WTC11 (cell line): Measurements from ENCODE around the gene HOXA9. TPM values are rescaled to one million over a fixed set of nuclear protein-coding genes. Genes with fewer than 3 reads are reported as not detected.

Experiments used
- ATAC-seq: fragments of 200-7000 bp; cut with Tn5 transposase; 2 replicates; pipeline ENCODE4 v1.10.0; 2021; ENCODE audit warnings: mild to moderate bottlenecking, moderate library complexity
- CTCF ChIA-PET: fragments of 300-600 bp; sonication (Branson Sonifier 250); formaldehyde crosslinking; loops from one replicate; lab custom pipeline; 2021; ENCODE audit warnings: antibody characterized with exemption; lab: Charles Lee
- POLR2A ChIA-PET: fragments of 350-600 bp; sonication (Branson Sonifier 250); formaldehyde crosslinking; loops from one replicate; lab custom pipeline; 2021; ENCODE audit warnings: antibody characterized with exemption; lab: Charles Lee
- DNase-seq: peaks from one replicate; pipeline ENCODE4 v3.0.0; 2021; ENCODE audit warnings: low spot score
- H3K27ac Mint-ChIP-seq: 2 replicates; pipeline ENCODE4 v1.8.0; 2021; ENCODE audit warnings: mixed read lengths
- H3K27me3 Mint-ChIP-seq: 2 replicates; pipeline ENCODE4 v1.8.0; 2021; ENCODE audit warnings: low read depth, mild to moderate bottlenecking, moderate library complexity, mixed read lengths
- H3K36me3 Mint-ChIP-seq: 2 replicates; pipeline ENCODE4 v1.8.0; 2021; ENCODE audit warnings: mixed read lengths
- H3K4me1 Mint-ChIP-seq: 2 replicates; pipeline ENCODE4 v1.8.0; 2022; ENCODE audit warnings: mixed read lengths
- H3K4me3 Mint-ChIP-seq: 2 replicates; pipeline ENCODE4 v1.8.0; 2021; ENCODE audit warnings: mild to moderate bottlenecking, moderate library complexity, mixed read lengths
- H3K9me3 Mint-ChIP-seq: 2 replicates; pipeline ENCODE4 v1.8.0; 2021; ENCODE audit warnings: mixed read lengths
- AFF4 ChIP-seq: sonication (generic); formaldehyde crosslinking; IDR thresholded peaks from 2 replicates; pipeline ENCODE4 v1.8.1; 2023; ENCODE audit warnings: mild to moderate bottlenecking, missing genetic modification reagents, borderline replicate concordance
- ARID4B ChIP-seq: sonication (generic); formaldehyde crosslinking; IDR thresholded peaks from 2 replicates; pipeline ENCODE4 v1.8.0; 2023; ENCODE audit warnings: missing genetic modification reagents, mild to moderate bottlenecking, borderline replicate concordance
- ATF1 ChIP-seq: sonication (generic); formaldehyde crosslinking; IDR thresholded peaks from 2 replicates; pipeline ENCODE4 v1.8.1; 2023; ENCODE audit warnings: mild to moderate bottlenecking, moderate library complexity, missing genetic modification reagents
- CBFB ChIP-seq: sonication (generic); formaldehyde crosslinking; IDR thresholded peaks from 2 replicates; pipeline ENCODE4 v1.8.1; 2022; ENCODE audit warnings: mild to moderate bottlenecking, low read depth, missing genetic modification reagents
- CREB1 ChIP-seq: sonication (generic); formaldehyde crosslinking; IDR thresholded peaks from 2 replicates; pipeline ENCODE4 v1.8.0; 2023; ENCODE audit warnings: mild to moderate bottlenecking, missing genetic modification reagents
- CREM ChIP-seq: sonication (generic); formaldehyde crosslinking; IDR thresholded peaks from 2 replicates; pipeline ENCODE4 v1.8.1; 2022; ENCODE audit warnings: mild to moderate bottlenecking, missing genetic modification reagents, moderate library complexity
- ELF4 ChIP-seq: sonication (generic); formaldehyde crosslinking; IDR thresholded peaks from 2 replicates; pipeline ENCODE4 v1.8.1; 2022; ENCODE audit warnings: low read depth, mild to moderate bottlenecking, moderate library complexity, missing genetic modification reagents
- ETV6 ChIP-seq: sonication (generic); formaldehyde crosslinking; IDR thresholded peaks from 2 replicates; pipeline ENCODE4 v1.8.1; 2022; ENCODE audit warnings: mild to moderate bottlenecking, missing genetic modification reagents
- NFATC4 ChIP-seq: fragments of 250-450 bp; sonication (Bioruptor Pico); IDR thresholded peaks from 2 replicates; pipeline ENCODE4 v1.9.0; 2021; ENCODE audit warnings: mild to moderate bottlenecking
- NR3C1 ChIP-seq: sonication (generic); formaldehyde crosslinking; conservative IDR thresholded peaks from 2 replicates; pipeline ENCODE4 v1.8.1; 2023; ENCODE audit warnings: low read depth, mild to moderate bottlenecking, missing genetic modification reagents
- PRDM15 ChIP-seq: sonication (generic); formaldehyde crosslinking; IDR thresholded peaks from 2 replicates; pipeline ENCODE4 v1.8.0; 2022; ENCODE audit warnings: missing genetic modification reagents
- PREB ChIP-seq: sonication (generic); formaldehyde crosslinking; IDR thresholded peaks from 2 replicates; pipeline ENCODE4 v1.8.1; 2022; ENCODE audit warnings: mild to moderate bottlenecking, missing genetic modification reagents, moderate library complexity, borderline replicate concordance
- SMAD3 ChIP-seq: sonication (generic); formaldehyde crosslinking; IDR thresholded peaks from 2 replicates; pipeline ENCODE4 v1.8.0; 2022; ENCODE audit warnings: missing genetic modification reagents, mild to moderate bottlenecking, borderline replicate concordance
- SMAD4 ChIP-seq: sonication (generic); formaldehyde crosslinking; IDR thresholded peaks from 2 replicates; pipeline ENCODE4 v1.8.0; 2022; ENCODE audit warnings: mild to moderate bottlenecking, missing genetic modification reagents
- ZMAT4 ChIP-seq: fragments of 250-450 bp; sonication (Bioruptor Pico); IDR thresholded peaks from 2 replicates; pipeline ENCODE4 v1.9.0; 2021; ENCODE audit warnings: mild to moderate bottlenecking
- ZNF121 ChIP-seq: sonication (generic); formaldehyde crosslinking; IDR thresholded peaks from 2 replicates; pipeline ENCODE4 v1.8.0; 2023; ENCODE audit warnings: missing genetic modification reagents
- ZNF396 ChIP-seq: fragments of 250-450 bp; sonication (Bioruptor Pico); IDR thresholded peaks from 2 replicates; pipeline ENCODE4 v1.8.0; 2021; ENCODE audit warnings: mild to moderate bottlenecking, moderate library complexity, borderline replicate concordance
- ZNF423 ChIP-seq: fragments of 250-450 bp; sonication (Bioruptor Pico); IDR thresholded peaks from 2 replicates; pipeline ENCODE4 v2.1.2; 2022; ENCODE audit warnings: mild to moderate bottlenecking, moderate library complexity
- total RNA-seq: library from RNA; stranded (reverse); gene quantifications from 3 replicates; pipeline ENCODE4 v1.2.3, GENCODE V29; 2021

HOXA9 gene
- total RNA-seq, 1 experiment from 2014 or later, result not detected

GRCh38 chr7:27203964-27204594 lies 38.7 kb upstream of the HOXA9 start:
- no peak for ATAC-seq
- no peak overlapping the region for H3K27ac Mint-ChIP-seq
- peaks cover 96% of the 10 kb centered on the region for H3K27me3 Mint-ChIP-seq
- no peak for DNase-seq
- no peak overlapping the region for H3K4me3 Mint-ChIP-seq
- H3K4me1 Mint-ChIP-seq, result peaks cover 32% of the 10 kb centered on the region
- POLR2A ChIA-PET, result no interaction called here
- H3K36me3 Mint-ChIP-seq, result no peaks in the 10 kb centered on the region
- no peaks in the 10 kb centered on the region for H3K9me3 Mint-ChIP-seq
- TF ChIP-seq ZNF396 (CRISPR knock-in tag) (no peak), CREM (no peak), ZNF423 (no peak), ZMAT4 (no peak), ARID4B (no peak), CBFB (no peak), ATF1 (no peak), PREB (no peak), ETV6 (CRISPR knock-in tag) (no peak), CREB1 (CRISPR knock-in tag) (no peak), SMAD3 (CRISPR knock-in tag) (no peak), AFF4 (CRISPR knock-in tag) (no peak), NR3C1 (no peak), PRDM15 (no peak), SMAD4 (no peak), ZNF121 (CRISPR knock-in tag) (no peak), ELF4 (no peak), NFATC4 (CRISPR knock-in tag) (no peak)
- CTCF ChIA-PET, result interaction anchor here (0.7 to 2.4 kb wide), 7 partner anchors 8 to 402 kb away, joined by 3 to 12 read pairs (median 3); no protein-coding TSS in a partner anchor
